HEK293 (cell line): ENCODE measurements around the gene PBX2.

Source experiments
- CTCF ChIA-PET: fragments of 350-600 bp; formaldehyde crosslinking; extraction: SDS; loops from one replicate; lab custom pipeline; 2021; ENCODE audit warnings: antibody characterized with exemption; lab: Yijun Ruan, JAX
- POLR2A ChIA-PET: fragments of 300-600 bp; formaldehyde crosslinking; extraction: SDS; loops from one replicate; lab custom pipeline; 2020; ENCODE audit warnings: antibody characterized with exemption, inconsistent platforms; lab: Yijun Ruan, JAX
- H3K27ac ChIP-seq: fragments of 200-500 bp; sonication (Bioruptor generic); 2 replicates; pipeline ENCODE4 v1.5.1; 2014; ENCODE audit warnings: low read depth, low read length, control low read depth, inconsistent platforms; ENCODE audit errors: extremely low read depth
- H3K36me3 ChIP-seq, 2 experiments: fragments of 200-500 bp in 1 of 2; sonication (Bioruptor generic) in 1 of 2; 1 replicate in 1 of 2; 2 replicates in 1 of 2; pipeline ENCODE4 v1.5.1; 2014 to 2017; ENCODE audit warnings: inconsistent platforms in 2 of 2, low read length in 2 of 2; ENCODE audit not compliant: control insufficient read depth in 2 of 2, insufficient read depth in 1 of 2
- H3K4me1 ChIP-seq: fragments of 200-500 bp; sonication (Bioruptor generic); 2 replicates; pipeline ENCODE4 v1.5.1; 2014; ENCODE audit warnings: mild to moderate bottlenecking, low read length, inconsistent platforms; ENCODE audit not compliant: control insufficient read depth, insufficient read depth
- H3K4me3 ChIP-seq: 2 replicates; pipeline ENCODE4 v1.5.1; 2011; ENCODE audit warnings: low read depth, mild to moderate bottlenecking, control low read depth, low read length, moderate library complexity
- H3K9me3 ChIP-seq: fragments of 200-500 bp; sonication (Bioruptor generic); 2 replicates; pipeline ENCODE4 v1.5.1; 2014; ENCODE audit warnings: low read depth, low read length, inconsistent platforms; ENCODE audit not compliant: control insufficient read depth, insufficient read depth
- IKZF3 ChIP-seq: fragments of 450-650 bp; IDR thresholded peaks from 2 replicates; pipeline ENCODE4 v1.5.0; 2018; ENCODE audit warnings: missing biosample characterization, mild to moderate bottlenecking, missing genetic modification characterization, moderate library complexity
- MEIS1 ChIP-seq: sonication (generic); formaldehyde crosslinking; IDR thresholded peaks from 2 replicates; pipeline ENCODE4 v1.8.1; 2022; ENCODE audit warnings: missing genetic modification reagents, mild to moderate bottlenecking, borderline replicate concordance
- SCRT1 ChIP-seq: fragments of 450-650 bp; formaldehyde crosslinking; IDR thresholded peaks from 2 replicates; pipeline ENCODE4 v1.5.1; 2016; ENCODE audit warnings: missing biosample characterization, missing genetic modification characterization, borderline replicate concordance
- SP7 ChIP-seq: fragments of 450-650 bp; formaldehyde crosslinking; IDR thresholded peaks from 2 replicates; pipeline ENCODE4 v1.5.1; 2016; ENCODE audit warnings: missing biosample characterization, missing genetic modification characterization
- YY1 ChIP-seq: fragments of 450-650 bp; formaldehyde crosslinking; IDR thresholded peaks from 2 replicates; pipeline ENCODE4 v1.5.1; 2018; ENCODE audit warnings: missing biosample characterization, missing genetic modification characterization
- YY2 ChIP-seq: fragments of 450-650 bp; formaldehyde crosslinking; IDR thresholded peaks from 2 replicates; pipeline ENCODE4 v1.5.1; 2016; ENCODE audit warnings: missing biosample characterization, missing genetic modification characterization
- ZIC2 ChIP-seq: fragments of 450-650 bp; formaldehyde crosslinking; IDR thresholded peaks from 2 replicates; pipeline ENCODE4 v1.5.1; 2016; ENCODE audit warnings: missing biosample characterization, missing genetic modification characterization
- ZNF10 ChIP-seq: fragments of 450-650 bp; formaldehyde crosslinking; IDR thresholded peaks from 2 replicates; pipeline ENCODE4 v1.5.1; 2017; ENCODE audit warnings: missing biosample characterization, missing genetic modification characterization
- ZNF2 ChIP-seq: fragments of 450-650 bp; formaldehyde crosslinking; IDR thresholded peaks from 2 replicates; pipeline ENCODE4 v1.5.1; 2016; ENCODE audit warnings: missing biosample characterization, missing genetic modification characterization
- ZNF202 ChIP-seq: fragments of 450-650 bp; formaldehyde crosslinking; IDR thresholded peaks from 2 replicates; pipeline ENCODE4 v1.5.1; 2016; ENCODE audit warnings: missing biosample characterization, missing genetic modification characterization, borderline replicate concordance
- ZNF239 ChIP-seq: fragments of 450-650 bp; formaldehyde crosslinking; IDR thresholded peaks from 2 replicates; pipeline ENCODE4 v1.5.1; 2016; ENCODE audit warnings: missing biosample characterization, missing genetic modification characterization
- ZNF248 ChIP-seq: fragments of 450-650 bp; formaldehyde crosslinking; IDR thresholded peaks from 2 replicates; pipeline ENCODE4 v1.5.1; 2017; ENCODE audit warnings: missing biosample characterization, missing genetic modification characterization
- ZNF302 ChIP-seq: fragments of 450-650 bp; formaldehyde crosslinking; IDR thresholded peaks from 2 replicates; pipeline ENCODE4 v1.5.1; 2016; ENCODE audit warnings: missing biosample characterization, missing genetic modification characterization, low read depth
- ZNF341 ChIP-seq: fragments of 450-650 bp; formaldehyde crosslinking; IDR thresholded peaks from 2 replicates; pipeline ENCODE4; 2016; ENCODE audit warnings: low read depth, missing biosample characterization, missing genetic modification characterization
- ZNF391 ChIP-seq: fragments of 450-650 bp; formaldehyde crosslinking; IDR thresholded peaks from 2 replicates; pipeline ENCODE4 v1.5.1; 2016; ENCODE audit warnings: low read depth, missing biosample characterization, missing genetic modification characterization, borderline replicate concordance
- ZNF416 ChIP-seq: fragments of 450-650 bp; formaldehyde crosslinking; IDR thresholded peaks from 2 replicates; pipeline ENCODE4 v1.5.1; 2016; ENCODE audit warnings: missing biosample characterization, missing genetic modification characterization
- ZNF423 ChIP-seq: fragments of 450-650 bp; formaldehyde crosslinking; IDR thresholded peaks from 2 replicates; pipeline ENCODE4 v1.5.1; 2016; ENCODE audit warnings: missing biosample characterization, missing genetic modification characterization
- ZNF510 ChIP-seq: fragments of 450-650 bp; formaldehyde crosslinking; IDR thresholded peaks from 2 replicates; pipeline ENCODE4 v1.5.1; 2018; ENCODE audit warnings: mild to moderate bottlenecking, missing genetic modification characterization, missing biosample characterization; ENCODE audit not compliant: insufficient replicate concordance
- ZNF530 ChIP-seq: fragments of 450-650 bp; formaldehyde crosslinking; IDR thresholded peaks from 2 replicates; pipeline ENCODE4 v1.5.1; 2016; ENCODE audit warnings: low read depth, missing biosample characterization, missing genetic modification characterization
- ZNF548 ChIP-seq: fragments of 450-650 bp; formaldehyde crosslinking; IDR thresholded peaks from 2 replicates; pipeline ENCODE4 v1.5.1; 2016; ENCODE audit warnings: missing biosample characterization, missing genetic modification characterization
- ZNF558 ChIP-seq: fragments of 450-650 bp; formaldehyde crosslinking; IDR thresholded peaks from 2 replicates; pipeline ENCODE4 v1.5.1; 2016; ENCODE audit warnings: missing biosample characterization, missing genetic modification characterization
- ZNF596 ChIP-seq: fragments of 450-650 bp; IDR thresholded peaks from 2 replicates; pipeline ENCODE4 v1.5.0; 2018; ENCODE audit warnings: missing biosample characterization, mild to moderate bottlenecking, missing genetic modification characterization, moderate library complexity
- ZNF624 ChIP-seq: fragments of 450-650 bp; formaldehyde crosslinking; IDR thresholded peaks from 2 replicates; pipeline ENCODE4 v1.5.1; 2017; ENCODE audit warnings: missing biosample characterization, missing genetic modification characterization
- ZNF830 ChIP-seq: fragments of 450-650 bp; IDR thresholded peaks from 2 replicates; pipeline ENCODE4 v1.5.0; 2018; ENCODE audit warnings: missing biosample characterization, missing genetic modification characterization, low read depth, mild to moderate bottlenecking, moderate library complexity
- TF ChIP-seq, protein P1 (sequence below): fragments of 450-650 bp; formaldehyde crosslinking; IDR thresholded peaks from 2 replicates; pipeline ENCODE4 v1.5.1; 2016; ENCODE audit warnings: missing biosample characterization, missing genetic modification characterization
- TF ChIP-seq, protein P2 (sequence below): fragments of 450-650 bp; IDR thresholded peaks from 2 replicates; pipeline ENCODE4 v1.5.1; 2018; ENCODE audit warnings: missing biosample characterization, mild to moderate bottlenecking, missing genetic modification characterization
- TF ChIP-seq, protein P3 (sequence below): IDR thresholded peaks from 2 replicates; pipeline ENCODE4 v1.6.1; 2011; ENCODE audit warnings: mild to moderate bottlenecking, low read depth, low read length, borderline replicate concordance

PBX2 gene

DNA sequence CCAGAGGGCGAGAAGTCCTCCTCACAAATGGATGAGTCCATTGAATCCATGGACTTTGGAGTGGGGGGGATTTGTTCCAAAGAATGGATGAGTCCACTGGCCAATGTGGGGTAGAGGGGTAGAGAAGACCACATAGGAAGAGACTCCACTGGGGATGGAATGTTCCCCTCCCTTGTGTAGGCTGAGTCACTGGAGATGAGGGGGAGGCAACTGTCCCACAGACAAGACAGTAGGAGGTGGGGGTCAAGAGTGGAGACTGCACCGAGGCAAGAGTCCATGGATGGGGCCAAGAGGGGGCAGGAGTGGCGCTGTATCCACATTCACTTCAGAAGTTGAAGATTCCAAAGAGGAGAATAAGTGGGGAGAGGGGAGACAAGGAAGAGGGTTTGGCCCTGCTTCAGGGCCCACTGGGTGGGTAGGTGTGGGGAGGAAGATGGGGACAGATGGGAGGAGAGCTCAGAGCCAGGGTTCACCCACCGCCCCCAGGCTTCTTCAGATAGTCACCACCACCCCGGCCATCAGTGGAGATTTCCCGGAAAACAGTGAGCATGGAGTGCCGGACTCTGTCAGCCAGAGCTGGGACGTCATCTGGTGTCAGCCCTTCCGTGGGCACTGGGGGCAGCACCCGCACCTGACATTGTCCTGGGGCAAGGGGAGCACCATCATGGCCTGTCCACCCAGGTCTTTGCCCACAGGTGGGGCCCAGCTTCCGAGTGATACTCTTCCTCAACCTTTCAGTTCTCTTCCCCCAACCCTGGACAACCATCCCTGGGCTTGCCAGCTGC is 21.0 kb downstream of the PBX2 start (continued):
- TF ChIP-seq SP7 = no peak
- TF ChIP-seq ZNF248 (tag by site-specific recombination) = no peak
- no peak for TF ChIP-seq ZNF341 (tag by site-specific recombination)

GRCh38 chr6:32168350-32168749 is 21.7 kb downstream of the PBX2 start:
- Histone ChIP-seq H3K36me3 (peaks cover 15 to 68% of the 10 kb centered on the region in 2 experiments; a peak in 2 of 3 replicates), H3K4me3 (no peak overlapping the region), H3K27ac (no peak overlapping the region), H3K4me1 (no peaks in the 10 kb centered on the region)
- CTCF ChIA-PET = interaction anchor here (0.6 to 1.9 kb wide), 4 partner anchors 8 to 57 kb away, joined by 3 to 19 read pairs (median 5); partner anchors contain the start of gene AGPAT1
- POLR2A ChIA-PET = interaction anchor here (0.5 to 2.0 kb wide), 6 partner anchors 11 to 40 kb away, joined by 3 to 9 read pairs (median 6); partner anchors contain the start of genes ATF6B and PBX2
- no peak for TF ChIP-seq ZNF558
- TF ChIP-seq ZNF2 = no peak
- TF ChIP-seq IKZF3 (tag by site-specific recombination) = no peak
- no peak for TF ChIP-seq YY1 (tag by site-specific recombination)
- no peak for TF ChIP-seq ZNF239 (tag by site-specific recombination)
- TF ChIP-seq ZNF391 = no peak
- TF ChIP-seq, all 188 proteins: peak for 0
- no peaks in the 10 kb centered on the region for H3K9me3 ChIP-seq

- Histone ChIP-seq H3K27ac (no peak overlapping the region), H3K4me3 (no peak overlapping the region), H3K36me3 (peaks cover 19 to 73% of the 10 kb centered on the region in 2 experiments; a peak in 2 of 3 replicates), H3K4me1 (no peaks in the 10 kb centered on the region), H3K9me3 (no peaks in the 10 kb centered on the region)
- no peak for TF ChIP-seq MEIS1 (CRISPR knock-in tag)
- no peak for TF ChIP-seq ZNF416 (tag by site-specific recombination)
- TF ChIP-seq, protein P1, sequence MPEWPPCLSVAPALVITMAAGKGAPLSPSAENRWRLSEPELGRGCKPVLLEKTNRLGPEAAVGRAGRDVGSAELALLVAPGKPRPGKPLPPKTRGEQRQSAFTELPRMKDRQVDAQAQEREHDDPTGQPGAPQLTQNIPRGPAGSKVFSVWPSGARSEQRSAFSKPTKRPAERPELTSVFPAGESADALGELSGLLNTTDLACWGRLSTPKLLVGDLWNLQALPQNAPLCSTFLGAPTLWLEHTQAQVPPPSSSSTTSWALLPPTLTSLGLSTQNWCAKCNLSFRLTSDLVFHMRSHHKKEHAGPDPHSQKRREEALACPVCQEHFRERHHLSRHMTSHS = no peak
- no peak for TF ChIP-seq ZNF548
- no peak for TF ChIP-seq ZNF391
- TF ChIP-seq ZNF302 (tag by site-specific recombination) = no peak
- TF ChIP-seq ZNF530 = no peak
- no peak for TF ChIP-seq SCRT1 (tag by site-specific recombination)
- TF ChIP-seq ZNF830 (tag by site-specific recombination) = no peak
- no peak for TF ChIP-seq ZNF423 (tag by site-specific recombination)
- no peak for TF ChIP-seq YY2 (tag by site-specific recombination)
- no peak for TF ChIP-seq ZNF10 (tag by site-specific recombination)
- TF ChIP-seq ZIC2 (tag by site-specific recombination) = no peak
- TF ChIP-seq ZNF202 (tag by site-specific recombination) = no peak
- TF ChIP-seq, protein P2, sequence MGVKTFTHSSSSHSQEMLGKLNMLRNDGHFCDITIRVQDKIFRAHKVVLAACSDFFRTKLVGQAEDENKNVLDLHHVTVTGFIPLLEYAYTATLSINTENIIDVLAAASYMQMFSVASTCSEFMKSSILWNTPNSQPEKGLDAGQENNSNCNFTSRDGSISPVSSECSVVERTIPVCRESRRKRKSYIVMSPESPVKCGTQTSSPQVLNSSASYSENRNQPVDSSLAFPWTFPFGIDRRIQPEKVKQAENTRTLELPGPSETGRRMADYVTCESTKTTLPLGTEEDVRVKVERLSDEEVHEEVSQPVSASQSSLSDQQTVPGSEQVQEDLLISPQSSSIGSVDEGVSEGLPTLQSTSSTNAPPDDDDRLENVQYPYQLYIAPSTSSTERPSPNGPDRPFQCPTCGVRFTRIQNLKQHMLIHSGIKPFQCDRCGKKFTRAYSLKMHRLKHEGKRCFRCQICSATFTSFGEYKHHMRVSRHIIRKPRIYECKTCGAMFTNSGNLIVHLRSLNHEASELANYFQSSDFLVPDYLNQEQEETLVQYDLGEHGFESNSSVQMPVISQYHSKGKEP (tag by site-specific recombination) = no peak
- TF ChIP-seq, protein P3, sequence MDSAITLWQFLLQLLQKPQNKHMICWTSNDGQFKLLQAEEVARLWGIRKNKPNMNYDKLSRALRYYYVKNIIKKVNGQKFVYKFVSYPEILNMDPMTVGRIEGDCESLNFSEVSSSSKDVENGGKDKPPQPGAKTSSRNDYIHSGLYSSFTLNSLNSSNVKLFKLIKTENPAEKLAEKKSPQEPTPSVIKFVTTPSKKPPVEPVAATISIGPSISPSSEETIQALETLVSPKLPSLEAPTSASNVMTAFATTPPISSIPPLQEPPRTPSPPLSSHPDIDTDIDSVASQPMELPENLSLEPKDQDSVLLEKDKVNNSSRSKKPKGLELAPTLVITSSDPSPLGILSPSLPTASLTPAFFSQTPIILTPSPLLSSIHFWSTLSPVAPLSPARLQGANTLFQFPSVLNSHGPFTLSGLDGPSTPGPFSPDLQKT = no peak
- TF ChIP-seq ZNF624 = no peak
- TF ChIP-seq ZNF510 (tag by site-specific recombination) = no peak
- no peak for TF ChIP-seq ZNF596
- POLR2A ChIA-PET = interaction anchor here (0.5 to 1.3 kb wide), 4 partner anchors 10 to 18 kb away, joined by 3 to 6 read pairs (median 4); no protein-coding TSS in a partner anchor
- CTCF ChIA-PET = interaction anchor here (1.0 to 1.9 kb wide), 2 partner anchors 8 to 50 kb away, joined by 3 to 19 read pairs; partner anchors contain the start of gene AGPAT1
These were observed 22.2 kb downstream of the PBX2 start for GRCh38 chr6:32167761-32168262.
